ENCODE data around the gene EFTUD2.

- TF ChIP-seq POLR2A (IDR thresholded peaks at IDR 0.05; ENCODE audit: low read length), result no peak
- no peak for TF ChIP-seq GATA1 (IDR thresholded peaks at IDR 0.05; ENCODE audit: low read depth, low read length)
Observed at GRCh38 chr17:44894642-44895041, 4.6 kb downstream of the EFTUD2 start.
